B cell (primary cell): ENCODE results near the gene PINLYP. TPM values are rescaled to one million over a fixed set of nuclear protein-coding genes. Genes with fewer than 3 reads are reported as not detected.

Experiments
- ATAC-seq: fragments of 200-7000 bp; cut with Tn5 transposase; one replicate; pipeline ENCODE4 v1.10.0; 2021; ENCODE audit warnings: low read depth, mild to moderate bottlenecking, moderate number of reproducible peaks, moderate library complexity
- CTCF ChIA-PET: fragments of 350-600 bp; sonication (Branson Sonifier 250); formaldehyde crosslinking; loops from one replicate; lab custom pipeline; 2021; ENCODE audit warnings: antibody characterized with exemption, inconsistent platforms; lab: Charles Lee
- POLR2A ChIA-PET: fragments of 350-600 bp; sonication (Branson Sonifier 250); formaldehyde crosslinking; loops from one replicate; lab custom pipeline; 2021; ENCODE audit warnings: antibody characterized with exemption; lab: Charles Lee
- DNase-seq: peaks from one replicate; pipeline ENCODE4 v3.0.0; 2013
- H2AFZ ChIP-seq: 2 replicates; pipeline ENCODE4 v1.6.1; 2012; ENCODE audit warnings: mild to moderate bottlenecking, low read depth, low read length; ENCODE audit not compliant: insufficient read depth, poor library complexity, severe bottlenecking
- H3K27ac ChIP-seq, 2 donors: 1 replicate in 1 of 2; 2 replicates in 1 of 2; pipeline ENCODE4 v1.5.1; 2012 to 2013; ENCODE audit warnings: low read length in 2 of 2, mild to moderate bottlenecking in 2 of 2, moderate library complexity in 1 of 2
- H3K27me3 ChIP-seq, 4 experiments: fragments of 200-600 bp in 1 of 4; sonication (generic) in 1 of 4; replicated peaks in 1 of 4; 1 replicate in 2 of 4; 2 replicates in 2 of 4; pipeline versions ENCODE4 v1.6.1 to v1.7.0; 2013 to 2016; ENCODE audit warnings: low read length in 3 of 4, mild to moderate bottlenecking in 2 of 4, mixed read lengths in 1 of 4, moderate library complexity in 1 of 4; ENCODE audit not compliant: insufficient read depth in 4 of 4, control insufficient read depth in 3 of 4; ENCODE audit errors: control extremely low read depth in 1 of 4
- H3K36me3 ChIP-seq, 2 experiments: replicated peaks in 1 of 2; 1 replicate in 1 of 2; 2 replicates in 1 of 2; pipeline versions ENCODE4 v1.6.1 to v1.7.1; 2013; ENCODE audit warnings: low read length in 1 of 2; ENCODE audit not compliant: insufficient read depth in 2 of 2, control insufficient read depth in 1 of 2; ENCODE audit errors: control extremely low read depth in 1 of 2, extremely low read depth in 1 of 2
- H3K4me1 ChIP-seq, 2 donors: fragments of 200-600 bp in 1 of 2; sonication (generic) in 1 of 2; 1 replicate in 1 of 2; 2 replicates in 1 of 2; pipeline versions ENCODE4 v1.5.1 to v1.6.1; 2013 to 2017; ENCODE audit warnings: low read length in 2 of 2; ENCODE audit not compliant: control insufficient read depth in 2 of 2, insufficient read depth in 2 of 2
- H3K4me2 ChIP-seq: replicated peaks from 2 replicates; pipeline ENCODE3; 2012; ENCODE audit warnings: mild to moderate bottlenecking, low read depth, low read length; ENCODE audit not compliant: poor library complexity, severe bottlenecking
- H3K4me3 ChIP-seq, 5 experiments: fragments of 200-600 bp in 1 of 5; sonication (generic) in 1 of 5; 1 replicate in 3 of 5; 2 replicates in 2 of 5; pipeline versions ENCODE4 v1.5.1 to v1.7.0; 2011 to 2016; ENCODE audit warnings: low read length in 4 of 5, mild to moderate bottlenecking in 4 of 5, low read depth in 2 of 5, control low read depth in 1 of 5, moderate library complexity in 1 of 5; ENCODE audit not compliant: insufficient read depth in 1 of 5; ENCODE audit errors: control extremely low read depth in 1 of 5, extremely low read depth in 1 of 5
- H3K79me2 ChIP-seq: fragments of 200-600 bp; sonication (generic); one replicate; pipeline ENCODE4 v1.6.0; 2016; ENCODE audit warnings: low read length; ENCODE audit not compliant: control insufficient read depth, insufficient read depth
- H3K9ac ChIP-seq: fragments of 200-600 bp; sonication (generic); 2 replicates; pipeline ENCODE4 v1.6.1; 2017; ENCODE audit warnings: mild to moderate bottlenecking, low read length, moderate library complexity
- H3K9me3 ChIP-seq, 3 donors: one replicate each; pipeline versions ENCODE4 v1.6.1 to v1.7.1; 2013; ENCODE audit warnings: low read length in 2 of 3; ENCODE audit not compliant: control insufficient read depth in 2 of 3, insufficient read depth in 1 of 3; ENCODE audit errors: control extremely low read depth in 1 of 3
- H4K20me1 ChIP-seq: 2 replicates; pipeline ENCODE4 v1.6.0; 2012; ENCODE audit warnings: mild to moderate bottlenecking, low read length; ENCODE audit not compliant: insufficient read depth, control insufficient read depth, poor library complexity, severe bottlenecking
- H3K27ac Mint-ChIP-seq: one replicate; pipeline ENCODE4 v1.8.0; 2021; ENCODE audit warnings: mixed read lengths
- H3K27me3 Mint-ChIP-seq: one replicate; pipeline ENCODE4 v1.8.0; 2021; ENCODE audit warnings: mixed read lengths
- H3K4me1 Mint-ChIP-seq: one replicate; pipeline ENCODE4 v1.8.0; 2021; ENCODE audit warnings: mixed read lengths
- H3K4me3 Mint-ChIP-seq: one replicate; pipeline ENCODE4 v1.8.0; 2021; ENCODE audit warnings: mixed read lengths
- H3K9me3 Mint-ChIP-seq: one replicate; pipeline ENCODE4 v1.8.0; 2022; ENCODE audit warnings: mixed read lengths; ENCODE audit not compliant: insufficient read depth
- EZH2 ChIP-seq: IDR thresholded peaks from 2 replicates; pipeline ENCODE4 v1.6.1; 2012; ENCODE audit warnings: borderline replicate concordance, low read depth, mild to moderate bottlenecking, moderate library complexity, low read length; ENCODE audit not compliant: insufficient read depth, poor library complexity, severe bottlenecking
- WGBS: methylation state at CpG from one replicate; pipeline ENCODE4 v1.1.5; 2013; ENCODE audit warnings: missing lambda C conversion rate; ENCODE audit not compliant: insufficient coverage; 5-methylcytosine and 5-hydroxymethylcytosine counted together
- intact Hi-C: fragments of 100-400 bp; cut with micrococcal nuclease; formaldehyde crosslinking; loops from one replicate; pipeline ENCODE4 v1.10.0; 2022
- polyA plus RNA-seq: library from polyadenylated mRNA; depleted of rRNA; stranded (reverse); fragments of >200 nt; gene quantifications from 2 replicates; pipeline ENCODE4 v1.2.3, GENCODE V29; 2012
- total RNA-seq, 2 donors: library from RNA; stranded (reverse); fragments of 120-200 nt in 1 of 2; gene quantifications; 1 replicate in 1 of 2; 2 replicates in 1 of 2; pipeline versions ENCODE4 v1.2.3 to v1.2.4, GENCODE V29; 2013 to 2022
- TF ChIP-seq, protein P1 (sequence below): fragments of 200-600 bp; IDR thresholded peaks from one replicate; pipeline ENCODE4 v1.8.0; 2022; ENCODE audit warnings: antibody characterized with exemption, mild to moderate bottlenecking

Gene PINLYP
- total and polyA plus RNA-seq, 2 donors (not counting 1 experiment from before 2014, with no cell fraction given) = 2.0 to 2.9 TPM

DNA sequence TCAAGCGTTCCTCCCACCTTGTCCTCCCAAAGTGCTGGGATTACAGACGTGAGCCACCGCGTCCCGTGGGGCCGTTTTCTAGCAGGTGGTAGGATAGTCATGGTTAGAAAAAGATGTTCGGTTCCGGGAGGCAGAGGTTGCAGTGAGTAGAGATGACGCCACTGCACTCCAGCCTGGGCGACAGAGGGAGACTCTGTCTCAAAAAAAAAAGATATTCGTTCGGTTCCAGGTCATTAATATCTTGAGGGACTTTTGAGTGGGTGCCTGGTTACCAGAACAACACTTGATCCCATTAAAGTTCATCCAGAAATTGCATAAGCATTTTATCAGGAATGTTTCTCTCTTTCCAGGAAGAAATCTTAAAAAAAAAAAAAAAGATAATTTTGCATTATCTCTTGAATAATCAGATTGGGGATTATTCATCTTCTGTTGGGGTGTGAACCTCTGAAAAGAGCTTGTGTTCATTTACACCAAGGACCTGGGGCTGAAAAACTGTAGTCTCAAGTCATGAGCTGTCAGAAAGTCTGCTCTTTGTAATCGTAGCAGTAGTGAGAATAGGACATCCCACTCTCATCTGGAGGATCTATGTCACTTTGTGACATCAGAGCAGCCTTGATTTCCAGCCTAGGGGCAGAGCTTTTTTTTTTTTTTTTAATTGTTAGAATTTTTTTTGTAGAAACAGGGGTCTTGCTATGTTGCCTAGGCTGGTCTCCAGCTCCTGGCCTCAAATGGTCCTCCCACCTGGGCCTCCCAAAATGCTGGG, 47.6 kb upstream of the PINLYP start:
- peak overlapping the region; percentile 32 for H3K27ac Mint-ChIP-seq
- no peak for TF ChIP-seq EZH2
- TF ChIP-seq, protein P1, sequence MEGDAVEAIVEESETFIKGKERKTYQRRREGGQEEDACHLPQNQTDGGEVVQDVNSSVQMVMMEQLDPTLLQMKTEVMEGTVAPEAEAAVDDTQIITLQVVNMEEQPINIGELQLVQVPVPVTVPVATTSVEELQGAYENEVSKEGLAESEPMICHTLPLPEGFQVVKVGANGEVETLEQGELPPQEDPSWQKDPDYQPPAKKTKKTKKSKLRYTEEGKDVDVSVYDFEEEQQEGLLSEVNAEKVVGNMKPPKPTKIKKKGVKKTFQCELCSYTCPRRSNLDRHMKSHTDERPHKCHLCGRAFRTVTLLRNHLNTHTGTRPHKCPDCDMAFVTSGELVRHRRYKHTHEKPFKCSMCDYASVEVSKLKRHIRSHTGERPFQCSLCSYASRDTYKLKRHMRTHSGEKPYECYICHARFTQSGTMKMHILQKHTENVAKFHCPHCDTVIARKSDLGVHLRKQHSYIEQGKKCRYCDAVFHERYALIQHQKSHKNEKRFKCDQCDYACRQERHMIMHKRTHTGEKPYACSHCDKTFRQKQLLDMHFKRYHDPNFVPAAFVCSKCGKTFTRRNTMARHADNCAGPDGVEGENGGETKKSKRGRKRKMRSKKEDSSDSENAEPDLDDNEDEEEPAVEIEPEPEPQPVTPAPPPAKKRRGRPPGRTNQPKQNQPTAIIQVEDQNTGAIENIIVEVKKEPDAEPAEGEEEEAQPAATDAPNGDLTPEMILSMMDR = no peak
- H4K20me1 ChIP-seq = no peaks in the 10 kb centered on the region
- H3K9me3 Mint-ChIP-seq = no peaks in the 10 kb centered on the region
- CTCF ChIA-PET = interaction anchor here (0.8 to 14.1 kb wide), 6 partner anchors 9 to 78 kb away, joined by 3 to 644 read pairs (median 4); no protein-coding TSS in a partner anchor
- H3K9me3 ChIP-seq = no peaks in the 10 kb centered on the region
- peaks cover 24 to 43% of the 10 kb centered on the region in 2 donors for H3K4me1 ChIP-seq
- POLR2A ChIA-PET = interaction anchor here (0.7 to 1.0 kb wide), 2 partner anchors 10 to 25 kb away, joined by 3 to 5 read pairs; no protein-coding TSS in a partner anchor
- H3K4me3 ChIP-seq = no peak overlapping the region
- DNase-seq (no peak), ATAC-seq (no peak)
- peak overlapping the region; percentile 92 for H3K4me2 ChIP-seq
- H3K27me3 ChIP-seq = no peaks in the 10 kb centered on the region
- intact Hi-C loops = no loop called here
- H2AFZ ChIP-seq = no peak overlapping the region
- no peak overlapping the region for H3K9ac ChIP-seq
- no peak overlapping the region for H3K27ac ChIP-seq
- H3K4me3 Mint-ChIP-seq = peak overlapping the region; percentile 52
- H3K36me3 ChIP-seq = no peaks in the 10 kb centered on the region
- H3K4me1 Mint-ChIP-seq = peaks cover 40% of the 10 kb centered on the region
- H3K27me3 Mint-ChIP-seq = no peaks in the 10 kb centered on the region
- H3K79me2 ChIP-seq = peaks cover 11% of the 10 kb centered on the region
- WGBS = 60% methylated on average over 2 of the region's 13 CpGs

DNA sequence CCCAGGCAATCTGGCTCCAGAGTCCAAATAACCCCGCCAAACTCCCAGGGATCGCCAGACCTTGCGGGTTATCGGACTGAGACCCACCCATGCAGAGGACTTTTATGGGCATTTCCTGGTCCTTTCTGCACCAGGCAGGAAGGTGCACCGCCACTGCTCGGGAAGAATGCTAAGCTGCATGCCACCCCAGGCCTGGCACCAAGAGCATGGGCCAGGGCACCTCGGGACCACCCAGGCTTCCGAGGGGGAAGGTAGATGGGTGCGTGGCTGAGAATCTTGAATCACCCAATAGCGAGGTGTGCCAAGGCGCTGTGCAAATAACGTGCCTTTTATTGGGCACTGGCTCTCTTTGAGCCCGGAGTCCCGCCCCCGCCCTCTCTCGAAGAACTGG, 43.0 kb upstream of the PINLYP start:
- Histone ChIP-seq H3K4me1 (peaks cover 5 to 31% of the 10 kb centered on the region in 2 donors), H3K4me3 (peak overlapping the region; percentile 71 to 94 (median 76)), H3K36me3 (peaks cover 0 to 2% of the 10 kb centered on the region in 2 experiments), H3K27ac (peak overlapping the region; percentile 23 to 34), H3K4me2 (peak overlapping the region; percentile 93), H3K9ac (peak overlapping the region; percentile 77), H2AFZ (peak overlapping the region; percentile 82), H3K27me3 (no peaks in the 10 kb centered on the region), H3K9me3 (peaks cover 0 to 10% (median 0%) of the 10 kb centered on the region in 3 donors), H4K20me1 (no peaks in the 10 kb centered on the region), H3K79me2 (no peaks in the 10 kb centered on the region)
- Mint-ChIP-seq H3K4me3 (peak overlapping the region; percentile 91), H3K9me3 (peaks cover 3% of the 10 kb centered on the region), H3K4me1 (peaks cover 26% of the 10 kb centered on the region), H3K27ac (peak overlapping the region; percentile 96), H3K27me3 (no peaks in the 10 kb centered on the region)
- ATAC-seq = peak; percentile 7
- ChIA-PET CTCF (interaction anchor here (0.6 to 7.5 kb wide), 12 partner anchors 8 to 1109 kb away, joined by 3 to 74 read pairs (median 4); no protein-coding TSS in a partner anchor), POLR2A (interaction anchor here (0.5 to 2.7 kb wide), 10 partner anchors 9 to 93 kb away, joined by 3 to 12 read pairs (median 6); partner anchors contain the start of genes PHLDB3, PINLYP, XRCC1 and ZNF428)
- DNase-seq = no peak
- TF ChIP-seq, protein P1 = no peak
- TF ChIP-seq EZH2 = no peak
- WGBS = 3% methylated on average over 16 of the region's 16 CpGs
- intact Hi-C loops = loop anchor here (2.0 kb wide), 1 partner anchor 30 kb away; no protein-coding TSS in a partner anchor
